Osteoblast (primary cell): ENCODE results near the gene BAIAP2L1. TPM values are rescaled to one million over a fixed set of nuclear protein-coding genes. Genes with fewer than 3 reads are reported as not detected.
A peak's percentile ranks its signal among the peaks of the same experiment; 100 is the strongest.

Experiments used
- DNase-seq: peaks from one replicate; pipeline ENCODE4 v3.0.0; 2011; ENCODE audit warnings: low spot score, mixed read lengths; ENCODE audit not compliant: insufficient read length; ENCODE audit errors: missing footprints
- H2AFZ ChIP-seq: 2 replicates; pipeline ENCODE4 v1.6.0; 2011; ENCODE audit warnings: mild to moderate bottlenecking, low read length
- H3K27ac ChIP-seq: 2 replicates; pipeline ENCODE4 v1.5.1; 2011; ENCODE audit warnings: mild to moderate bottlenecking, low read depth, low read length, moderate library complexity
- H3K27me3 ChIP-seq: 2 replicates; pipeline ENCODE4 v1.6.0; 2012; ENCODE audit warnings: mild to moderate bottlenecking, control low read depth, inconsistent platforms, low read length, moderate library complexity; ENCODE audit not compliant: insufficient read depth
- H3K36me3 ChIP-seq: 2 replicates; pipeline ENCODE4 v1.5.1; 2011; ENCODE audit warnings: mild to moderate bottlenecking, low read length, control low read depth, moderate library complexity; ENCODE audit not compliant: insufficient read depth
- H3K4me1 ChIP-seq: 2 replicates; pipeline ENCODE4 v1.5.1; 2011; ENCODE audit warnings: mild to moderate bottlenecking, low read length, control low read depth, moderate library complexity; ENCODE audit not compliant: insufficient read depth
- H3K4me2 ChIP-seq: 2 replicates; pipeline ENCODE4 v1.6.0; 2011; ENCODE audit warnings: mild to moderate bottlenecking, low read length; ENCODE audit not compliant: insufficient read depth
- H3K4me3 ChIP-seq: fragments of 200-600 bp; sonication (generic); 3 replicates; pipeline ENCODE4 v1.5.1; 2012; ENCODE audit warnings: mild to moderate bottlenecking, low read length, inconsistent platforms; ENCODE audit not compliant: insufficient read depth
- H3K79me2 ChIP-seq: 2 replicates; pipeline ENCODE4 v1.6.0; 2012; ENCODE audit warnings: mild to moderate bottlenecking, low read length, control low read depth, inconsistent platforms; ENCODE audit not compliant: insufficient read depth
- H3K9me3 ChIP-seq: 2 replicates; pipeline ENCODE4 v1.5.1; 2011; ENCODE audit warnings: low read depth, low read length, control low read depth
- H4K20me1 ChIP-seq: 2 replicates; pipeline ENCODE4 v1.6.0; 2012; ENCODE audit warnings: mild to moderate bottlenecking, low read length, control low read depth; ENCODE audit not compliant: insufficient read depth
- total RNA-seq: library from RNA; depleted of rRNA; stranded (reverse); fragments of >200 nt; gene quantifications from 2 replicates; pipeline ENCODE4 v1.2.3, GENCODE V29; 2012
- TF ChIP-seq, protein P1 (sequence below): IDR thresholded peaks from 2 replicates; pipeline ENCODE4 v1.5.1; 2011; ENCODE audit warnings: mild to moderate bottlenecking, low read depth, low read length, moderate library complexity; ENCODE audit errors: extremely low read depth

Gene BAIAP2L1
- total RNA-seq, 1 donor: 10.5 TPM

DNA sequence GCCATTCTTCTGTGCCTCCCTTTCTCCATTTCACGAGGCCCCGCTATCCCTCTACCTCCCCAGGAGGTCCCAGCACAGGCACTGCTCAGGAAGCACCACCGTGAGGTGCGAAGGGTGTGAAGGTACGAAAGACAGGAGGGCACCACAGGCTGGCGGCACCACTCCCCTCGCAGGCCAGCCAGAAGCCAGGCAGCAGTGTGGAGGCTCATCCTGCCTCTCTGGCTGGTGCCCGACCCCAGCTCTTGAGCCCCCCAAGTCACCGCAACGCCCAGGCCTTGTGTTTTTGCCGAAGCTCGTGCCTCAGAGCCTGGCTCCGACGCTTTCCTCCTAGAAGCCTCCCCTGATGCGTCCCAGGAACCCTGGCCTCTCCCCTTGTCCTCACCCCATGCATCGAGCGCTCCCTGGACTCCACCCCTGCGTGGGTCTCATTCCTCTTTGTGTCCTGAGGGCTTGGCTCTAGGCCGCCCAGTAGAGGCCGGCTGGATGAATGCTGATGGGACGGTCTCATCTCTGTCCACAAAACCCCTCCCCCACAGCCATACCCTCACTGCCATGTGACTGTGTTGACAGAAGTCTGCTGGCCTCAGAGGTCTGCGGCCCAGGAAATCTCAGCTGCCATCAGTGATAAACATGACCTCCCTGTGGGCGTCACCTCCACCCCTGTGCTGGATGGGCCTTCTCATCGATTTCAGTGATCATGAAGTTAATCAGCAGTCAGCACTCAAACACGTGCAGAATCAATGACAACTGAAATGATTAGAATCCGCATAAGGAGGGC is 100.1 kb downstream of the BAIAP2L1 start:
- DNase-seq: peak; percentile 55
- H3K27me3 ChIP-seq: no peaks in the 10 kb centered on the region
- no peak overlapping the region for H3K27ac ChIP-seq
- peaks cover 8% of the 10 kb centered on the region for H4K20me1 ChIP-seq
- H3K9me3 ChIP-seq: no peaks in the 10 kb centered on the region
- H2AFZ ChIP-seq: no peak overlapping the region
- H3K4me3 ChIP-seq: no peak overlapping the region
- TF ChIP-seq, protein P1, sequence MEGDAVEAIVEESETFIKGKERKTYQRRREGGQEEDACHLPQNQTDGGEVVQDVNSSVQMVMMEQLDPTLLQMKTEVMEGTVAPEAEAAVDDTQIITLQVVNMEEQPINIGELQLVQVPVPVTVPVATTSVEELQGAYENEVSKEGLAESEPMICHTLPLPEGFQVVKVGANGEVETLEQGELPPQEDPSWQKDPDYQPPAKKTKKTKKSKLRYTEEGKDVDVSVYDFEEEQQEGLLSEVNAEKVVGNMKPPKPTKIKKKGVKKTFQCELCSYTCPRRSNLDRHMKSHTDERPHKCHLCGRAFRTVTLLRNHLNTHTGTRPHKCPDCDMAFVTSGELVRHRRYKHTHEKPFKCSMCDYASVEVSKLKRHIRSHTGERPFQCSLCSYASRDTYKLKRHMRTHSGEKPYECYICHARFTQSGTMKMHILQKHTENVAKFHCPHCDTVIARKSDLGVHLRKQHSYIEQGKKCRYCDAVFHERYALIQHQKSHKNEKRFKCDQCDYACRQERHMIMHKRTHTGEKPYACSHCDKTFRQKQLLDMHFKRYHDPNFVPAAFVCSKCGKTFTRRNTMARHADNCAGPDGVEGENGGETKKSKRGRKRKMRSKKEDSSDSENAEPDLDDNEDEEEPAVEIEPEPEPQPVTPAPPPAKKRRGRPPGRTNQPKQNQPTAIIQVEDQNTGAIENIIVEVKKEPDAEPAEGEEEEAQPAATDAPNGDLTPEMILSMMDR: no peak
- no peaks in the 10 kb centered on the region for H3K4me1 ChIP-seq
- H3K4me2 ChIP-seq: no peak overlapping the region
- peaks cover 10% of the 10 kb centered on the region for H3K36me3 ChIP-seq
- H3K79me2 ChIP-seq: no peaks in the 10 kb centered on the region

DNA sequence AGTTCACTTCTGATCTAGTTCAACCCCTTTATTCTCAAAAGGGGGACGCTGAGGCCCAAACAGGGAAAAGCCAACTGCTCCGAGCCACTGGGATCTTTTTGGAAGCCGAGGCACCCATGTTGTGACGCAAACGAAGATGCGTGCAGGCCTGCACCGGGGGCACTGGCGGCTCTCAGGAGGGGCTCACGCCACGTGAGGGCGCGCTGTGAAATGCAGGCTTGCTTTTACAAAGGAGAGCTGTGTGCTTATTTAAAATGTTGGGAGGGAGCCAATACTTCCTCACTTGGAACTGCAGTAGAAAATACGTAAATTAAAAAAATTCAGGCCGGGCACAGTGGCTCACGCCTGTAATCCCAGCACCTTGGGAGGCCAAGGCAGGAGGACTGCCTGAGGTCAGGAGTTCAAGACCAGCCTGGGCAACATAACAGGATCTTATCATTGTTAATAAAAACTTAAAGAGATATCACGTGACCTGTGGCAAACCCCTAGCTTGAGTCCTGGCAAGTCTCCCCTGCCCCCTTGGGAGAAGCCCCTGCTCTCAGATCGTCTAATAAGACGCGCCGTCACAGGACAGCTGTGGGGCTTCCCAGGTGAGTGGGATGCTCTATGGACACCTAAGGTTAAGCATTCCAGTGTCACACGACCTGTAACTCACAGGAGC is 103.1 kb downstream of the BAIAP2L1 start:
- Histone ChIP-seq H3K79me2 (peaks cover 17% of the 10 kb centered on the region), H3K36me3 (peaks cover 38% of the 10 kb centered on the region), H4K20me1 (peaks cover 30% of the 10 kb centered on the region), H3K9me3 (no peaks in the 10 kb centered on the region), H3K4me3 (no peak overlapping the region), H3K4me2 (no peak overlapping the region), H3K27ac (no peak overlapping the region), H2AFZ (no peak overlapping the region), H3K27me3 (no peaks in the 10 kb centered on the region), H3K4me1 (no peaks in the 10 kb centered on the region)
- peak; percentile 21 for DNase-seq
- TF ChIP-seq, protein P1: no peak

DNA sequence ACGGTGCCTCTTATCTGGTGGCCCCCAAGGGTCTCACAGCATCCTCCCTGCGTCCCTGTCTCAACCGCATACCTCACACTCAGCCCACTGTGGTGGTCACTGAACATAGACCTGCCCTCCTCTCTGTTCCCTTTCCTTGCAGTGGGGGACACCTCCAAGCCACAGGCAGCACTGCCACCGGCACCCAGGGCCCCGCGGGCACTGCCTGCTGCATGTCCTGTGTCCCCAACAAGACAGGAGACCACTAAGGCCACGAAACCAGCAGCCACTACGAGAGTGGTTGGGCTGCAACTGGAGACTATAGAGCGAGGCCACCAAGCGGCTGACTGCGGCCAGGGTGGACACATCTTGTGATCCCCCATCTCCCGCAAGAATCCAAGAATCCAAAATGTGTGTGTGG is 104.1 kb downstream of the BAIAP2L1 start:
- Histone ChIP-seq H3K36me3 (peaks cover 47% of the 10 kb centered on the region), H4K20me1 (peaks cover 39% of the 10 kb centered on the region), H3K79me2 (peaks cover 26% of the 10 kb centered on the region), H2AFZ (no peak overlapping the region), H3K27me3 (no peaks in the 10 kb centered on the region), H3K27ac (no peak overlapping the region), H3K4me3 (no peak overlapping the region), H3K4me1 (no peaks in the 10 kb centered on the region), H3K4me2 (no peak overlapping the region), H3K9me3 (no peaks in the 10 kb centered on the region)
- DNase-seq: peak; percentile 58
- TF ChIP-seq, protein P1: no peak
